Osteoblast (primary cell): ENCODE measurements around the gene ZSCAN29. TPM values are rescaled to one million over a fixed set of nuclear protein-coding genes. Genes with fewer than 3 reads are reported as not detected.

Experiments used
- DNase-seq: peaks from one replicate; pipeline ENCODE4 v3.0.0; 2011; ENCODE audit warnings: low spot score, mixed read lengths; ENCODE audit not compliant: insufficient read length; ENCODE audit errors: missing footprints
- H2AFZ ChIP-seq: 2 replicates; pipeline ENCODE4 v1.6.0; 2011; ENCODE audit warnings: mild to moderate bottlenecking, low read length
- H3K27ac ChIP-seq: 2 replicates; pipeline ENCODE4 v1.5.1; 2011; ENCODE audit warnings: mild to moderate bottlenecking, low read depth, low read length, moderate library complexity
- H3K27me3 ChIP-seq: 2 replicates; pipeline ENCODE4 v1.6.0; 2012; ENCODE audit warnings: mild to moderate bottlenecking, control low read depth, inconsistent platforms, low read length, moderate library complexity; ENCODE audit not compliant: insufficient read depth
- H3K36me3 ChIP-seq: 2 replicates; pipeline ENCODE4 v1.5.1; 2011; ENCODE audit warnings: mild to moderate bottlenecking, low read length, control low read depth, moderate library complexity; ENCODE audit not compliant: insufficient read depth
- H3K4me1 ChIP-seq: 2 replicates; pipeline ENCODE4 v1.5.1; 2011; ENCODE audit warnings: mild to moderate bottlenecking, low read length, control low read depth, moderate library complexity; ENCODE audit not compliant: insufficient read depth
- H3K4me2 ChIP-seq: 2 replicates; pipeline ENCODE4 v1.6.0; 2011; ENCODE audit warnings: mild to moderate bottlenecking, low read length; ENCODE audit not compliant: insufficient read depth
- H3K4me3 ChIP-seq: fragments of 200-600 bp; sonication (generic); 3 replicates; pipeline ENCODE4 v1.5.1; 2012; ENCODE audit warnings: mild to moderate bottlenecking, low read length, inconsistent platforms; ENCODE audit not compliant: insufficient read depth
- H3K79me2 ChIP-seq: 2 replicates; pipeline ENCODE4 v1.6.0; 2012; ENCODE audit warnings: mild to moderate bottlenecking, low read length, control low read depth, inconsistent platforms; ENCODE audit not compliant: insufficient read depth
- H3K9me3 ChIP-seq: 2 replicates; pipeline ENCODE4 v1.5.1; 2011; ENCODE audit warnings: low read depth, low read length, control low read depth
- H4K20me1 ChIP-seq: 2 replicates; pipeline ENCODE4 v1.6.0; 2012; ENCODE audit warnings: mild to moderate bottlenecking, low read length, control low read depth; ENCODE audit not compliant: insufficient read depth
- total RNA-seq: library from RNA; depleted of rRNA; stranded (reverse); fragments of >200 nt; gene quantifications from 2 replicates; pipeline ENCODE4 v1.2.3, GENCODE V29; 2012
- TF ChIP-seq, protein P1 (sequence below): IDR thresholded peaks from 2 replicates; pipeline ENCODE4 v1.5.1; 2011; ENCODE audit warnings: mild to moderate bottlenecking, low read depth, low read length, moderate library complexity; ENCODE audit errors: extremely low read depth

Gene ZSCAN29
- total RNA-seq, 1 donor = 33.7 TPM

- TF ChIP-seq, protein P1, sequence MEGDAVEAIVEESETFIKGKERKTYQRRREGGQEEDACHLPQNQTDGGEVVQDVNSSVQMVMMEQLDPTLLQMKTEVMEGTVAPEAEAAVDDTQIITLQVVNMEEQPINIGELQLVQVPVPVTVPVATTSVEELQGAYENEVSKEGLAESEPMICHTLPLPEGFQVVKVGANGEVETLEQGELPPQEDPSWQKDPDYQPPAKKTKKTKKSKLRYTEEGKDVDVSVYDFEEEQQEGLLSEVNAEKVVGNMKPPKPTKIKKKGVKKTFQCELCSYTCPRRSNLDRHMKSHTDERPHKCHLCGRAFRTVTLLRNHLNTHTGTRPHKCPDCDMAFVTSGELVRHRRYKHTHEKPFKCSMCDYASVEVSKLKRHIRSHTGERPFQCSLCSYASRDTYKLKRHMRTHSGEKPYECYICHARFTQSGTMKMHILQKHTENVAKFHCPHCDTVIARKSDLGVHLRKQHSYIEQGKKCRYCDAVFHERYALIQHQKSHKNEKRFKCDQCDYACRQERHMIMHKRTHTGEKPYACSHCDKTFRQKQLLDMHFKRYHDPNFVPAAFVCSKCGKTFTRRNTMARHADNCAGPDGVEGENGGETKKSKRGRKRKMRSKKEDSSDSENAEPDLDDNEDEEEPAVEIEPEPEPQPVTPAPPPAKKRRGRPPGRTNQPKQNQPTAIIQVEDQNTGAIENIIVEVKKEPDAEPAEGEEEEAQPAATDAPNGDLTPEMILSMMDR = no peak
Measured at GRCh38 chr15:43314171-43314570, 56.7 kb downstream of the ZSCAN29 start.

GRCh38 chr15:43312378-43312777 is 58.5 kb downstream of the ZSCAN29 start:
- Histone ChIP-seq H3K9me3 (peaks cover 4% of the 10 kb centered on the region), H2AFZ (no peak overlapping the region), H3K27ac (no peak overlapping the region), H3K36me3 (no peaks in the 10 kb centered on the region), H3K79me2 (no peaks in the 10 kb centered on the region), H3K4me1 (no peaks in the 10 kb centered on the region), H3K4me2 (no peak overlapping the region), H3K27me3 (peaks cover 45% of the 10 kb centered on the region), H4K20me1 (no peaks in the 10 kb centered on the region), H3K4me3 (no peak overlapping the region)
- DNase-seq = no peak
- TF ChIP-seq, protein P1 = no peak

More at GRCh38 chr15:43314171-43314570, 56.7 kb downstream of the ZSCAN29 start:
- H3K9me3 ChIP-seq = peaks cover 4% of the 10 kb centered on the region
- H3K36me3 ChIP-seq = no peaks in the 10 kb centered on the region
- no peak overlapping the region for H2AFZ ChIP-seq
- no peaks in the 10 kb centered on the region for H4K20me1 ChIP-seq
- H3K27me3 ChIP-seq = peaks cover 40% of the 10 kb centered on the region
- no peak overlapping the region for H3K27ac ChIP-seq
- no peaks in the 10 kb centered on the region for H3K4me1 ChIP-seq
- no peaks in the 10 kb centered on the region for H3K79me2 ChIP-seq
- H3K4me3 ChIP-seq = no peak overlapping the region
- no peak for DNase-seq
- no peak overlapping the region for H3K4me2 ChIP-seq

Other genes starting within 250 kb of the ZSCAN29 start
- 17.7 and 25.6 TPM in 2 replicates for gene TMEM62, start 237.5 kb downstream of the ZSCAN29 start, total RNA-seq
- 61.0 and 66.6 TPM in 2 replicates for gene CCNDBP1, start 185.6 kb downstream of the ZSCAN29 start, total RNA-seq
- gene EPB42, start 150.0 kb downstream of the ZSCAN29 start, total RNA-seq = not detected in 2 replicates
- gene TGM5, start 104.1 kb downstream of the ZSCAN29 start, total RNA-seq = not detected in 2 replicates
- gene TGM7, start 68.8 kb downstream of the ZSCAN29 start, total RNA-seq = not detected in 2 replicates
- 6.9 and 7.7 TPM in 2 replicates for gene LCMT2, start 40.5 kb downstream of the ZSCAN29 start, total RNA-seq
- gene TUBGCP4, start 58 bp upstream of the ZSCAN29 start, total RNA-seq = 8.8 and 10.5 TPM in 2 replicates
- gene TP53BP1, start 122.1 kb upstream of the ZSCAN29 start, total RNA-seq = 81.6 and 88.7 TPM in 2 replicates
- 117 and 121 TPM in 2 replicates for gene MAP1A, start 146.6 kb upstream of the ZSCAN29 start, total RNA-seq
- 20.3 and 45.1 TPM in 2 replicates for gene PPIP5K1, start 219.2 kb upstream of the ZSCAN29 start, total RNA-seq
- not detected in 2 replicates for gene CKMT1B, start 223.0 kb upstream of the ZSCAN29 start, total RNA-seq
- gene STRC, start 247.8 kb upstream of the ZSCAN29 start, total RNA-seq = under 0.01 TPM in 2 replicates